ENCODE measurements around the gene FURIN.
"Not testable (repeated sequence)": the region's sequence is repeated elsewhere in the genome, so short reads cannot be mapped to it uniquely, and the experiment has no call there.

The FURIN gene

DNA sequence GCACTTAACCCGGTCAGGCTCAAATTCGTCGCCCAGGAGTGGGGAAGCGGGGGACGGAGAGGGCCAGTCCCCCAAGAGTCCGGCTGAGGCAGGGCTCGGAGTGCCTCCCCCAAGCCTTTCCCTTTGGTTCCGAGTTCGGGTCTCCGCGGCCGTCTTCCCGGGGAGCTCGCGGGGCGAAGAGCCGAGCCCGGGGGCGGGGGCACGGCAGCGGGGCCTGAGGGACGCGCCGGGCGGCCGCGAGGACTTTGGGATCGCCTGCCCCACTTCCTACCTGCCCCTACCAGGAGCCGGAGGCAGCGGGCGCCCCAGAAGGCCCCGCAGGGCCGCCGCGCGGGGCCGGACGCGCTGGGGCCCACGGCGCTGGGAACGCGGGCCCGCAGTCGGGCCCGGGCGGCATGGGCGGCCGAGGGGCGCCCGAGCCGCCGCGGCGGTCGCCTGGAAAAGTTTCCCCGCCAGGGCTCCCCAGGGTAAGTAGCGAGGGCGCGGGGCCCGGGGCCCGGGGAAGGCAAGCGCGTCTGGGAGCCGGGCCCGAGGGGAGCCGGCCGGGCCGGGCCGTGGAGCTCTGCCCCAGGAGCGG, 2.8 kb downstream of the FURIN start:
- peak; percentile 19 for DNase-seq

DNA sequence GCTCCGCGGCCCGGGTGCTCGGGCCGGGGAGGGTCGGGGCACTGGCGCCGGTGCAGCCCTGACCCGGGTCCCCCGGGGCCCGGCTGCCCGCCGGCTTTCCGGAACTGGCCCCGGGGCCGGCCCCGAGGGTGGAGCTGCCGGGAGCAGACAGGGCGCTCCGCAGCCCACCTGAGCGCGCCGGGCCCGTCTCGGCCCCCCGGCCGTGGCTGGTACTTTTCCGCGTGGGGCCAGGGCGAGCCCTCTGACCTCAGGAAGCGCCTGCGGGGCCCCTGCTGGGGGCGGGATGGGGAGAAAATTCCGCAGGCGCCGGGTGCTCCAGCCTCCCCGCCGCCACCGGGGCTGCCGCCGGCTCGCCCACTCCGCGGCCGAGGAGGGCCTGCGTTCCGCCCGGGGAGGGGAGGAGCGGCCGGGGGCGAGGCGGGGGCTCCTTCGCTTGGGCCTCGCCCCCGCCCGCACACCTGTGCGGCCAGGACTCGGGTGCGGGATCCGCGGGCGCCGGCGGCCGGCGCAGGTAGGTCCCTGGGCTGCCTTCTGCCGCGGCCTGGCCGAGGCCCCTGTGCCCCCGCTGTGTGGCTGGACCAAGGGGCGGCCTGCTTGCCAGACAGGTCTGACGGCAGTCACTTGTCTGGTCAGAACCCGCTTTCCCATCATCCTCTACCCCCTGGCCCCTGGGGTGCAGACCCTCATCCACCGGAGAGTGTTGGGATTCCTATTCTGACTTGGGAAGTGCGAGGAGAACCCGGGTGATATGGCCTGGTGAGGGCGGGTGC, 3.5 kb downstream of the FURIN start:
- DNase-seq: no peak

DNA sequence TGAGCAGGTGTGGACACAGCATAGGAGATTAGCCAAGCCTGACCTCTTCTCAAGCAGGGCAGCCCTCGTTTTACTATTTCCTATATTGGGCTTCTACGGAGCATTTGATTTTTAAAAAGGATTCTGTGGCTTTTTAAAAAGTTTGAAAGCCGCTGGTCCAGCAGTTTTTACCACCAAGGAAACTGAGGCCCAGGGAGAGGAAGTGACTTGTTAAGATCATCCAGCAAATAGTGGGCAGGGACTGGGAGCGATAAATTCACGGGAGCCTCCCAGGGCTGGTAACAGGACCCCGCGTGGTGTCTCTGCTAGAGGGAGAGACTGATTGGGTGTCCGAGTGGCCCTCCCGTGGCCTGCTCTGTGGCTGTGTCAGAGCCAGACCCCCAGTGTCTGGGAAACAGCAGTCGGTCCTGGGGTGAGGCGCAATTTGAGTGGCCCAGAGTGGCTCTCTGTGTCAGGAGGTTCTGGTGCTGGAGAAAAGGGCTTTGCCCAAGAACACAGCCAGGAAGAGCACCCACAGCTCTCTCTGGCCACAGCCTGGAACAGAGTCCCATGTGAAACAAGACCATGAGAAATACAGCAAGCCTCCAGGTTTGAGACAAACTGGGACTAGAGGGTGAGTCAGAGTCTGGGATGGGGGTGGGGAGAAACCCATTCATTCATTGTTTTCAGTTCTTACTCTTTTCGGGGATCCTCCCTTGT, 4.2 kb downstream of the FURIN start:
- DNase-seq: no peak

DNA sequence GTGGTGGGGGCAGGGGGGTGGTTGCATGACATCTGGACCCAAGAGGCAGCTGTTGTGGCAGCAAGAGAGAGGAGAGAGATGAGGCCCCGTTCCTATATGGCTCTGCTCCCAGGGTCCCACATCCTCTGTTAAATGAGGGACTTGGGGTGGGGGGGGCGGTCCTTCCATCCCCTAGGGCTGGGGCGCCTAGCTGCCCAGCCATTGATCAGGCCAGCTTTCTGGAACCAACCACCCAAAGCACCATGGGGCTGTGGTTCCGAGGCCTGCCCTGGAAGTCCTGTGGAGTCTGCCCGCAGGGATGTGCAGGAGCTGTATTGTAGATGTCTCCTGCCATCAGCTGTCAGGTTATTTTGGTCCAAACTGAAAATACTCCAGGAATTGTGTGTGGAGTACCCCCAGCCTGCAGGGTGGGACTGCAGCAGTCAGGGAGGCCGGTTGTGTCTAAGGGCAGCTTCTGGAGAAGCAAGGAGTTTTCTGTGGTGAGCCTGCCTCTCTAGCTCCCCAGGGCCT, 5.2 kb downstream of the FURIN start:
- DNase-seq: no peak

DNA sequence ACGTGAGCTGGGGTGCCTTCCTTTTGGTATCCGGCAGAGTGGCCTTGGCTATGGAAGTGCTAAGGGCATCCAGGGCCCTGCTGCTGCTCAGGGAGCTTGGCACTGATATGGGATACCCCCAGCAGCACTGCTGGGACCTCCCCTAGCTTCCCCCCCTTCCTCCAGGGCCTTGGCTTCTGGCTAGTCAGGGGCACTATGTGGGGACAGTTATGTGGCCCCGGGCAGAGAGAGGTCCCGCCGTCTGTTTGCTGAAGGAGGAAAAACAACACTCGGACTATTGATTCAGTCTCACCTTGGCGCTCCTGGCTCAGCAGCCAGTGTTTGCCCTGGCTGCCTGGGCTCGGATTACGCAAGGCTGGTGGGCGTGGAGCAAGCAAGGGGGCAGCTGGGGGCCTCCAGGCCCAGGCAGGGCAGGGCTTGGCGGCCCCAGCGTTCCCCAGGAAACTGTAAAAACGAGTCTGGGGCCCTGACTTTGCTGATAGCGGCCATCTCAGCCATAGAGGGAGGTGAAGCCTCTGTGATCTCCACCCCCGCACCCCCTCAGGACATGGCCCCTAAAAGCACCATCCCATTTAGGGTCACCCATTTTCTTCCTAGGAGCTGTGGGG, 5.7 kb downstream of the FURIN start:
- DNase-seq: no peak

DNA sequence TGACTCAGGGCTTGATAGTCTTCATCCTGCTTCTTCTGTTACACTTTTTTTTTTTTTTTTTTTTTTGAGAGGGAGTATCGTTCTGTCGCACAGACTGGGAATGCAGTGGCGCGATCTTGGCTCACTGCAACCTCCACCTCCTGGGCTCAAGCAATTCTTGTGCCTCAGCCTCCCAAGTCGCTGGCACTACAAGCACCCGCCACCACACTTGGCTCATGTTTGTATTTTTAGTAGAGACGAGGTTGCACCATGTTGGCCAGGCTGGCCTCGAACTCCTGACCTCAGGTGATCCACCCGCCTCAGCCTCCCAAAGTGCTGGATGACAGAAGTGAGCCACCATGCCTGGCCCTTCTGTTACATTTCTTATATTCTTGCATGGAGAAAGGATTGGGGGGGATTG, 6.6 kb downstream of the FURIN start:
- not testable (repeated sequence) for DNase-seq

DNA sequence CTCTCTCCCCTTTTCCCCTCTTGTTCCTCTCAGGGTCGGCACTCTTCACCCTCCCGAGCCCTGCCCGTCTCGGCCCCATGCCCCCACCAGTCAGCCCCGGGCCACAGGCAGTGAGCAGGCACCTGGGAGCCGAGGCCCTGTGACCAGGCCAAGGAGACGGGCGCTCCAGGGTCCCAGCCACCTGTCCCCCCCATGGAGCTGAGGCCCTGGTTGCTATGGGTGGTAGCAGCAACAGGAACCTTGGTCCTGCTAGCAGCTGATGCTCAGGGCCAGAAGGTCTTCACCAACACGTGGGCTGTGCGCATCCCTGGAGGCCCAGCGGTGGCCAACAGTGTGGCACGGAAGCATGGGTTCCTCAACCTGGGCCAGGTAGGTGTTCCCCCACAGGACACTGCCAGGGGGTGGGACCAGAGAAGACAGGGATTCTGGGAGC, 7.2 kb downstream of the FURIN start:
- no peak for DNase-seq

DNA sequence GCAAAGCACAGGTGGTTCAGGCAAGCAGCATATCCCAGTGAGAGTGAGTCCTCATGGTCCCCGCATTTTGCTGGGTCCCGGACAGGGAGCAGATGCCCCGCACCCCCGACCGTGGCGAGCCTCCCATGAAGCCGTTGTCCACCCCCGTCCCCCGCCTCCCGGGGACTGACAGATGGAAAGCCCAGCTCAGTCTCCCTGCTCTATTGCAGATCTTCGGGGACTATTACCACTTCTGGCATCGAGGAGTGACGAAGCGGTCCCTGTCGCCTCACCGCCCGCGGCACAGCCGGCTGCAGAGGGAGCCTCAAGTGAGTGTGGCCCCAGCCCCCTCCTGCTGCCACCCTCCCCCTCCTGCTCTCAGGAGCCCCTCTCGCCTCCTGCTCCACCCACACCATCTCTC, 7.7 kb downstream of the FURIN start:
- DNase-seq: no peak

DNA sequence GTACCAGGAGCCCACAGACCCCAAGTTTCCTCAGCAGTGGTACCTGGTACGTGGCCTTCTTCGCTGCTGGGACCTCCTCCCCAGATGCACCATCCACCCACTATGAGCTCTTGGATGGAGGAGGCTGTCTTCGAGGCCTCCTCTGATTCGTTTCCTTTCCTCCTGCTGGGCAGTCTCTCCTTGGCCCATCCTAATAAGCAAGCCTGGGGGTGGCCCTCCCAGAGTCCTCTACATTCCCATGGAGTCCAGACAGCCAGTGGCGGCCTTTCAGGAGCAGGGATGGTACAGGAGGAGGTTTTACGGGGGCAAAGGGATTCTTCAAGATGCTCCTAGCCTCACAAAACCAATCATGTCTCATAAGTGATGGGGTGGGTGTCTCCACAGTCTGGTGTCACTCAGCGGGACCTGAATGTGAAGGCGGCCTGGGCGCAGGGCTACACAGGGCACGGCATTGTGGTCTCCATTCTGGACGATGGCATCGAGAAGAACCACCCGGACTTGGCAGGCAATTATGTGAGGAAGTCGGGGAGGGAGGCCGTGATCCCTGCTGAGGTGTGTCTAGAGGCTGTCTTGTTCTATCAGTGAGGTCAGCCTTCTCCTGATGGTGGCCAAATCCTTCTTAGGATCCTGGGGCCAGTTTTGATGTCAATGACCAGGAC, 8.3 kb downstream of the FURIN start:
- no peak for DNase-seq

DNA sequence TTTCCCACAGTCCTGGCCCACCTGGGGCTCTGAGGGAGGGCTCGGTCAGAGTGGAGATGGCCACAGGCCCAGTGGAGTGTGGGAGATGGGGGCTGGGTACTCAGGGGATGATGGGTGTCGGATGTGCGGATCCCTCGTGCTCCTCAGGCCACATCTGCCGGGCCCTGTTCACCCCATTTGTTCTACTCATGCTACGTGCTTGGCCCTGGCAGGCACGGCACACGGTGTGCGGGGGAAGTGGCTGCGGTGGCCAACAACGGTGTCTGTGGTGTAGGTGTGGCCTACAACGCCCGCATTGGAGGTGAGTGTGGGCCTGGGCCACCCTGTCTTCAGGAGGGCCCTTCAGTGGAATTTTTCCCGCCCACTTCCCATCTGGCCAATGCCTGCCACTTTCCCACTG, 8.9 kb downstream of the FURIN start:
- no peak for DNase-seq

DNA sequence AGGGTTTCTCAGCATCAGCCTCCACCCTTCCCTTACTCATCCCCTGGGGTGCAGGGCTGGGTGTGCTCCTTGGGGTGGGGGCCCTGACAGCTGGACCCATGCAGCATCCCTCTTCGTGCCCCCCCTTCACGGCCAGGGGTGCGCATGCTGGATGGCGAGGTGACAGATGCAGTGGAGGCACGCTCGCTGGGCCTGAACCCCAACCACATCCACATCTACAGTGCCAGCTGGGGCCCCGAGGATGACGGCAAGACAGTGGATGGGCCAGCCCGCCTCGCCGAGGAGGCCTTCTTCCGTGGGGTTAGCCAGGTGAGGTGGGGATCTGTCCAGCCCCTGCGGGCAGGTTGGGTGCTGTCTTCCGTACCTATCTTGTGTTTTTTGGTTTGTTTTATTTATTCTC, 9.6 kb downstream of the FURIN start:
- no peak for DNase-seq

DNA sequence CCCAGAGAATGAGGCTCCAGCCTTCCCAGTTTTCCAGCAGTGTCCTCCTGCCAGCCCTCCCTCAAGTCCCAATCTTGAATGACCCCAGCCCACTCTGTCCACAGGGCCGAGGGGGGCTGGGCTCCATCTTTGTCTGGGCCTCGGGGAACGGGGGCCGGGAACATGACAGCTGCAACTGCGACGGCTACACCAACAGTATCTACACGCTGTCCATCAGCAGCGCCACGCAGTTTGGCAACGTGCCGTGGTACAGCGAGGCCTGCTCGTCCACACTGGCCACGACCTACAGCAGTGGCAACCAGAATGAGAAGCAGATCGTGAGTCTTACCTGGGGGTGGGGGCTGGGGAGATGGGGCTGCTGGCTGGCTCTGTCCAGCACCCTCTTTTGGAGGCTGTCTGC, 10.3 kb downstream of the FURIN start:
- DNase-seq: no peak

DNA sequence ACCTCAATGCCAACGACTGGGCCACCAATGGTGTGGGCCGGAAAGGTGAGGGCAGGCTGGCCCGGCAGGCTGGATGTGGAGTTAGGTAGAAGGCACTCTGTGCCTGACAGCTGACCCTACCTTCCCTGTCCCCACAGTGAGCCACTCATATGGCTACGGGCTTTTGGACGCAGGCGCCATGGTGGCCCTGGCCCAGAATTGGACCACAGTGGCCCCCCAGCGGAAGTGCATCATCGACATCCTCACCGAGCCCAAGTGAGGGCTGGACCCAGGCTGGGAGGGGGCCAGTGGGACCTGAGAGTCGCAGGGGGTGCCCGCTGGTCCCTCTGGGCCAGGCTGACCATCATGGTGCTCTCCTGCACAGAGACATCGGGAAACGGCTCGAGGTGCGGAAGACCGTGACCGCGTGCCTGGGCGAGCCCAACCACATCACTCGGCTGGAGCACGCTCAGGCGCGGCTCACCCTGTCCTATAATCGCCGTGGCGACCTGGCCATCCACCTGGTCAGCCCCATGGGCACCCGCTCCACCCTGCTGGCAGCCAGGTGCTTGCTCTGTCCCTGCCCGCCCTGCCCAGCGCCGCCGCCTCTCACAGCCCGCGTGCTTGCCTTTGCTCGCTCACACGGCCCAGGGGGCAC, 11.5 kb downstream of the FURIN start:
- no peak for DNase-seq

DNA sequence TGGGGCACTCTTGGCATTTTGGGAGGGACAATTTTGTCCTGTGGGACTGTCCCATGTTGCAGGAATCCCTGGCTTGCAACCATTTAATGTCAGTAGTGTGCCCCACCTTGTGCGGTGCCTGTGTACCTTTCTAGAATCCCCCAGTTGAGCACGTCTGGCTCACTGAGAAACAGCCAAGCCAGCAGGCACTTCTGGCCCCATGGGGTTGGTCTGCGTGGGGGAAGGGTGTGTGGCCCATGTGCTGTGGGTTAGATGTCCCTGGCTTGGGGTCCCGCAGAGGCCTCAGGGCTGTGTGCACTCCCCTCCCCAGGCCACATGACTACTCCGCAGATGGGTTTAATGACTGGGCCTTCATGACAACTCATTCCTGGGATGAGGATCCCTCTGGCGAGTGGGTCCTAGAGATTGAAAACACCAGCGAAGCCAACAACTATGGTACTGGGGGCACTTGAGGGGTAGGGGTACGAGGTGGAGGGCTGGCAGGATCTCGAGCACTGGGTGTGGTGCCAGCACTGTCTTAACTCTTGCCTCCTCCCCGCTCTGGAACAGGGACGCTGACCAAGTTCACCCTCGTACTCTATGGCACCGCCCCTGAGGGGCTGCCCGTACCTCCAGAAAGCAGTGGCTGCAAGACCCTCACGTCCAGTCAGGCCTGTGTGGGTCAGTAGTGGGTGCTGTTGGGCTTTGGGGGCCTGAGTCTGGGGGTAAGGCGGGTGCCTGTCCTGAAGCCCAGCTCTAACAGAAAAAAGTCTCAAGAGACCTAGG, 12.2 kb downstream of the FURIN start:
- no peak for DNase-seq

DNA sequence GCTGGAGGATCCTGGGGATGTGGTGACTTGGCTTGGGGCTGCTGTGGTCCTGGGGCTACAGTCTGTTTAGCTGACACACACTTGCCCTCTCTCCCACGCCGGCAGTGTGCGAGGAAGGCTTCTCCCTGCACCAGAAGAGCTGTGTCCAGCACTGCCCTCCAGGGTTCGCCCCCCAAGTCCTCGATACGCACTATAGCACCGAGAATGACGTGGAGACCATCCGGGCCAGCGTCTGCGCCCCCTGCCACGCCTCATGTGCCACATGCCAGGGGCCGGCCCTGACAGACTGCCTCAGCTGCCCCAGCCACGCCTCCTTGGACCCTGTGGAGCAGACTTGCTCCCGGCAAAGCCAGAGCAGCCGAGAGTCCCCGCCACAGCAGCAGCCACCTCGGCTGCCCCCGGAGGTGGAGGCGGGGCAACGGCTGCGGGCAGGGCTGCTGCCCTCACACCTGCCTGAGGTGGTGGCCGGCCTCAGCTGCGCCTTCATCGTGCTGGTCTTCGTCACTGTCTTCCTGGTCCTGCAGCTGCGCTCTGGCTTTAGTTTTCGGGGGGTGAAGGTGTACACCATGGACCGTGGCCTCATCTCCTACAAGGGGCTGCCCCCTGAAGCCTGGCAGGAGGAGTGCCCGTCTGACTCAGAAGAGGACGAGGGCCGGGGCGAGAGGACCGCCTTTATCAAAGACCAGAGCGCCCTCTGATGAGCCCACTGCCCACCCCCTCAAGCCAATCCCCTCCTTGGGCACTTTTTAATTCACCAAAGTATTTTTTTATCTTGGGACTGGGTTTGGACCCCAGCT, 13.0 kb downstream of the FURIN start:
- DNase-seq: no peak

DNA sequence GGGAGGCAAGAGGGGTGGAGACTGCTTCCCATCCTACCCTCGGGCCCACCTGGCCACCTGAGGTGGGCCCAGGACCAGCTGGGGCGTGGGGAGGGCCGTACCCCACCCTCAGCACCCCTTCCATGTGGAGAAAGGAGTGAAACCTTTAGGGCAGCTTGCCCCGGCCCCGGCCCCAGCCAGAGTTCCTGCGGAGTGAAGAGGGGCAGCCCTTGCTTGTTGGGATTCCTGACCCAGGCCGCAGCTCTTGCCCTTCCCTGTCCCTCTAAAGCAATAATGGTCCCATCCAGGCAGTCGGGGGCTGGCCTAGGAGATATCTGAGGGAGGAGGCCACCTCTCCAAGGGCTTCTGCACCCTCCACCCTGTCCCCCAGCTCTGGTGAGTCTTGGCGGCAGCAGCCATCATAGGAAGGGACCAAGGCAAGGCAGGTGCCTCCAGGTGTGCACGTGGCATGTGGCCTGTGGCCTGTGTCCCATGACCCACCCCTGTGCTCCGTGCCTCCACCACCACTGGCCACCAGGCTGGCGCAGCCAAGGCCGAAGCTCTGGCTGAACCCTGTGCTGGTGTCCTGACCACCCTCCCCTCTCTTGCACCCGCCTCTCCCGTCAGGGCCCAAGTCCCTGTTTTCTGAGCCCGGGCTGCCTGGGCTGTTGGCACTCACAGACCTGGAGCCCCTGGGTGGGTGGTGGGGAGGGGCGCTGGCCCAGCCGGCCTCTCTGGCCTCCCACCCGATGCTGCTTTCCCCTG, 13.8 kb downstream of the FURIN start:
- no peak for DNase-seq

DNA sequence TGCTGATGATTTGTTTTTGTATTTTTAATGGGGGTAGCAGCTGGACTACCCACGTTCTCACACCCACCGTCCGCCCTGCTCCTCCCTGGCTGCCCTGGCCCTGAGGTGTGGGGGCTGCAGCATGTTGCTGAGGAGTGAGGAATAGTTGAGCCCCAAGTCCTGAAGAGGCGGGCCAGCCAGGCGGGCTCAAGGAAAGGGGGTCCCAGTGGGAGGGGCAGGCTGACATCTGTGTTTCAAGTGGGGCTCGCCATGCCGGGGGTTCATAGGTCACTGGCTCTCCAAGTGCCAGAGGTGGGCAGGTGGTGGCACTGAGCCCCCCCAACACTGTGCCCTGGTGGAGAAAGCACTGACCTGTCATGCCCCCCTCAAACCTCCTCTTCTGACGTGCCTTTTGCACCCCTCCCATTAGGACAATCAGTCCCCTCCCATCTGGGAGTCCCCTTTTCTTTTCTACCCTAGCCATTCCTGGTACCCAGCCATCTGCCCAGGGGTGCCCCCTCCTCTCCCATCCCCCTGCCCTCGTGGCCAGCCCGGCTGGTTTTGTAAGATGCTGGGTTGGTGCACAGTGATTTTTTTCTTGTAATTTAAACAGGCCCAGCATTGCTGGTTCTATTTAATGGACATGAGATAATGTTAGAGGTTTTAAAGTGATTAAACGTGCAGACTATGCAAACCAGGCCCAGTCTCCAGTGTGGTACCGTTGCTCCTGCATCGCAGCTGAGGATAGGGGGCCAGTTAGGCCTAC, 14.6 kb downstream of the FURIN start:
- DNase-seq: no peak

DNA sequence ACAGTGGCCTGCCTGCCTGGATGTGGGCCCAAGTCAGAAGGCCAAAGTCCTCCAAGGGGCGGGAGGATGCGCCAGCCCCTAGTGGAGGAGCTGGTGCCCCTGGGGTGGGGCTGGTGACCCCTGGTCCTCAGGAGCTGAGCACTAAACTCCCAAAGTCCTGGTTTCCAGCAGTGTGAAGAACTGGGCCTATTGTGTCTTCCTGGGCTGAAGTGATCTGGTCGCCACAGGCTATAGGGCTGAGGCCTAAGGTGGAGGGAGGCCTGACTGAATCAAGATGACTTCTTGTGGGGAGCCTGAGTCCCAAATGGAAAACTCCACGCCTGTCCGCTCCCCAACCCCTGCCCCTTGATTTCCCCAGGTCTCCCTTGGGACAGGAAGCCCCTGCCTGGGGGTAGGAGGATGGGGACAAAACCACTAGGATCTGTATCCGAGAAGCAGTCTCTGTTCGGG, 15.2 kb downstream of the FURIN start:
- no peak for DNase-seq
